Measurements from ENCODE around the gene BRICD5. TPM values are rescaled to one million over a fixed set of nuclear protein-coding genes. Genes with fewer than 3 reads are reported as not detected.

Gene BRICD5
- total and polyA plus RNA-seq, 2 of the 13 experiments (the other 11 are each of a cell fraction or from before 2014, with no cell fraction given) = 1.6 to 5.8 TPM

GRCh38 chr16:2194852-2195321 lies 15.8 kb downstream of the BRICD5 start (continued):
- TF ChIP-seq, protein P1, sequence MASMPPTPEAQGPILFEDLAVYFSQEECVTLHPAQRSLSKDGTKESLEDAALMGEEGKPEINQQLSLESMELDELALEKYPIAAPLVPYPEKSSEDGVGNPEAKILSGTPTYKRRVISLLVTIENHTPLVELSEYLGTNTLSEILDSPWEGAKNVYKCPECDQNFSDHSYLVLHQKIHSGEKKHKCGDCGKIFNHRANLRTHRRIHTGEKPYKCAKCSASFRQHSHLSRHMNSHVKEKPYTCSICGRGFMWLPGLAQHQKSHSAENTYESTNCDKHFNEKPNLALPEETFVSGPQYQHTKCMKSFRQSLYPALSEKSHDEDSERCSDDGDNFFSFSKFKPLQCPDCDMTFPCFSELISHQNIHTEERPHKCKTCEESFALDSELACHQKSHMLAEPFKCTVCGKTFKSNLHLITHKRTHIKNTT (CRISPR knock-in tag; IDR thresholded peaks at IDR 0.05) = no peak
- TF ChIP-seq LRRFIP1 (CRISPR knock-in tag; conservative IDR thresholded peaks at IDR 0.05) = no peak
- no peak for TF ChIP-seq ZNF547 (CRISPR knock-in tag; IDR thresholded peaks at IDR 0.05)
- no peak for TF ChIP-seq CEBPB (IDR thresholded peaks at IDR 0.05; ENCODE audit: borderline replicate concordance, low read depth, low read length)
- no peak for TF ChIP-seq MIER3 (CRISPR knock-in tag; IDR thresholded peaks at IDR 0.05; ENCODE audit: borderline replicate concordance)
- TF ChIP-seq POLR2AphosphoS5 (IDR thresholded peaks at IDR 0.05; ENCODE audit: low read depth, low read length) = no peak
- TF ChIP-seq, protein P2, sequence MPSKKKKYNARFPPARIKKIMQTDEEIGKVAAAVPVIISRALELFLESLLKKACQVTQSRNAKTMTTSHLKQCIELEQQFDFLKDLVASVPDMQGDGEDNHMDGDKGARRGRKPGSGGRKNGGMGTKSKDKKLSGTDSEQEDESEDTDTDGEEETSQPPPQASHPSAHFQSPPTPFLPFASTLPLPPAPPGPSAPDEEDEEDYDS (CRISPR knock-in tag; IDR thresholded peaks at IDR 0.05) = no peak
- TF ChIP-seq TFE3 (CRISPR knock-in tag; IDR thresholded peaks at IDR 0.05) = no peak
- no peak for TF ChIP-seq ZNF678 (CRISPR knock-in tag; IDR thresholded peaks at IDR 0.05)
- TF ChIP-seq ZNF782 (CRISPR knock-in tag; IDR thresholded peaks at IDR 0.05; ENCODE audit: borderline replicate concordance) = no peak
- no peak for TF ChIP-seq MED8 (CRISPR knock-in tag; IDR thresholded peaks at IDR 0.05; ENCODE audit: insufficient replicate concordance)
- 0 out of 2 replicates have a peak, but pooled peaks have one; percentile 18 for TF ChIP-seq NR2C2 (CRISPR knock-in tag; IDR thresholded peaks at IDR 0.05; ENCODE audit: borderline replicate concordance)
- TF ChIP-seq PLSCR1 (CRISPR knock-in tag; IDR thresholded peaks at IDR 0.05; ENCODE audit: borderline replicate concordance) = no peak
- TF ChIP-seq SAP130 (CRISPR knock-in tag; IDR thresholded peaks at IDR 0.05; ENCODE audit: low read depth) = peak; percentile 54; the same call in 1 of the 2 replicates
- no peak for TF ChIP-seq RFX1 (IDR thresholded peaks at IDR 0.05)
- TF ChIP-seq ZNF451 (CRISPR knock-in tag; IDR thresholded peaks at IDR 0.05) = 0 out of 2 replicates have a peak, but pooled peaks have one; percentile 37
- TF ChIP-seq CREB3 (CRISPR knock-in tag; IDR thresholded peaks at IDR 0.05) = no peak
- no peak for TF ChIP-seq YEATS2 (CRISPR knock-in tag; IDR thresholded peaks at IDR 0.05; ENCODE audit: borderline replicate concordance)
- no peak for TF ChIP-seq ZNF639 (CRISPR knock-in tag; conservative IDR thresholded peaks at IDR 0.05)
- TF ChIP-seq ZNF501 (CRISPR knock-in tag; IDR thresholded peaks at IDR 0.05) = 0 out of 2 replicates have a peak, but pooled peaks have one; percentile 32
- TF ChIP-seq ZNF563 (CRISPR knock-in tag; IDR thresholded peaks at IDR 0.05) = no peak
- no peak for TF ChIP-seq NR2F2 (IDR thresholded peaks at IDR 0.05; ENCODE audit: borderline replicate concordance, low read depth)
- TF ChIP-seq GABPB1 (CRISPR knock-in tag; IDR thresholded peaks at IDR 0.05) = no peak
